Muscle layer of duodenum (tissue), 2 donors: Measurements from ENCODE around the gene CORIN.
A peak's percentile ranks its signal among the peaks of the same experiment; 100 is the strongest.

Source experiments
- H3K27ac ChIP-seq: one replicate; pipeline ENCODE4 v1.7.0; 2013; ENCODE audit warnings: mild to moderate bottlenecking, low read length
- H3K27me3 ChIP-seq: one replicate; pipeline ENCODE4 v1.7.0; 2013; ENCODE audit warnings: low read depth, mild to moderate bottlenecking, control low read depth, low read length
- H3K36me3 ChIP-seq, 2 donors: one replicate each; pipeline ENCODE4 v1.7.0; 2013; ENCODE audit warnings: low read length in 2 of 2, control low read depth in 1 of 2, mild to moderate bottlenecking in 1 of 2; ENCODE audit not compliant: insufficient read depth in 2 of 2, control insufficient read depth in 1 of 2
- H3K4me1 ChIP-seq, 2 donors: one replicate each; pipeline ENCODE4 v1.7.0; 2013; ENCODE audit warnings: low read length in 2 of 2, mild to moderate bottlenecking in 2 of 2, control low read depth in 1 of 2, moderate library complexity in 1 of 2; ENCODE audit not compliant: insufficient read depth in 2 of 2, control insufficient read depth in 1 of 2
- H3K4me3 ChIP-seq, 2 donors: one replicate each; pipeline ENCODE4 v1.7.0; 2013; ENCODE audit warnings: low read length in 2 of 2, low read depth in 1 of 2, mild to moderate bottlenecking in 1 of 2
- H3K9me3 ChIP-seq, 2 donors: one replicate each; pipeline ENCODE4 v1.7.0; 2013; ENCODE audit warnings: low read length in 2 of 2, control low read depth in 1 of 2, mild to moderate bottlenecking in 1 of 2; ENCODE audit not compliant: control insufficient read depth in 1 of 2
- donor health status: healthy.

Gene CORIN

GRCh38 chr4:47837908-47838294, at the start of gene CORIN:
TSS of gene CORIN (minus strand) at chr4:47838067. CDS start at chr4:47837949, 118 bp downstream.
- Histone ChIP-seq H3K4me1 (peaks cover 0 to 25% of the 10 kb centered on the region in 2 donors), H3K36me3 (no peaks in the 10 kb centered on the region), H3K27me3 (no peaks in the 10 kb centered on the region), H3K27ac (no peak within 1 kb of the TSS), H3K4me3 (peak within 1 kb of the TSS; percentile 63 to 76), H3K9me3 (peaks cover under 1 to 1% of the 10 kb centered on the region in 2 donors)

- Histone ChIP-seq H3K27ac (no peak overlapping the region), H3K4me3 (no peak overlapping the region), H3K27me3 (no peaks in the 10 kb centered on the region), H3K36me3 (peaks cover 33 to 40% of the 10 kb centered on the region in 2 donors), H3K9me3 (no peaks in the 10 kb centered on the region), H3K4me1 (no peaks in the 10 kb centered on the region)
Measured at GRCh38 chr4:47882228-47882627, 44.4 kb upstream of the CORIN start.

- Histone ChIP-seq H3K36me3 (peaks cover 42 to 53% of the 10 kb centered on the region in 2 donors), H3K4me3 (no peak overlapping the region), H3K9me3 (no peaks in the 10 kb centered on the region), H3K27me3 (no peaks in the 10 kb centered on the region), H3K27ac (no peak overlapping the region), H3K4me1 (no peaks in the 10 kb centered on the region)
Measured at GRCh38 chr4:47879458-47879857, 41.6 kb upstream of the CORIN start.

- no peak overlapping the region for H3K27ac ChIP-seq
- H3K4me3 ChIP-seq, result no peak overlapping the region
- peaks cover 34 to 56% of the 10 kb centered on the region in 2 donors for H3K36me3 ChIP-seq
- H3K4me1 ChIP-seq, result no peaks in the 10 kb centered on the region
- no peaks in the 10 kb centered on the region for H3K27me3 ChIP-seq
- peaks cover 0 to 11% of the 10 kb centered on the region in 2 donors for H3K9me3 ChIP-seq
Measured at GRCh38 chr4:47876784-47877546, 39.1 kb upstream of the CORIN start.

- no peak overlapping the region for H3K4me3 ChIP-seq
- H3K27me3 ChIP-seq, result no peaks in the 10 kb centered on the region
- H3K4me1 ChIP-seq, result no peaks in the 10 kb centered on the region
- peaks cover 0 to 11% of the 10 kb centered on the region in 2 donors for H3K9me3 ChIP-seq
- peaks cover 29 to 51% of the 10 kb centered on the region in 2 donors for H3K36me3 ChIP-seq
- no peak overlapping the region for H3K27ac ChIP-seq
Measured at GRCh38 chr4:47876310-47876709, 38.4 kb upstream of the CORIN start.

- Histone ChIP-seq H3K27me3 (no peaks in the 10 kb centered on the region), H3K27ac (no peak overlapping the region), H3K4me3 (no peak overlapping the region), H3K9me3 (peaks cover 0 to 11% of the 10 kb centered on the region in 2 donors), H3K36me3 (peaks cover 29 to 47% of the 10 kb centered on the region in 2 donors), H3K4me1 (no peaks in the 10 kb centered on the region)
Measured at GRCh38 chr4:47873877-47874541, 36.1 kb upstream of the CORIN start.

- Histone ChIP-seq H3K27ac (no peak overlapping the region), H3K9me3 (no peaks in the 10 kb centered on the region), H3K27me3 (no peaks in the 10 kb centered on the region), H3K4me3 (no peak overlapping the region), H3K36me3 (peaks cover 0 to 4% of the 10 kb centered on the region in 2 donors), H3K4me1 (no peaks in the 10 kb centered on the region)
Measured at GRCh38 chr4:47863486-47863885, 25.6 kb upstream of the CORIN start.

GRCh38 chr4:47862297-47862696, 24.4 kb upstream of the CORIN start:
- Histone ChIP-seq H3K27ac (no peak overlapping the region), H3K4me3 (no peak overlapping the region), H3K36me3 (no peaks in the 10 kb centered on the region), H3K9me3 (no peaks in the 10 kb centered on the region), H3K27me3 (no peaks in the 10 kb centered on the region), H3K4me1 (no peaks in the 10 kb centered on the region)

- Histone ChIP-seq H3K27ac (no peak overlapping the region), H3K27me3 (no peaks in the 10 kb centered on the region), H3K4me1 (no peaks in the 10 kb centered on the region), H3K36me3 (no peaks in the 10 kb centered on the region), H3K4me3 (no peak overlapping the region), H3K9me3 (no peaks in the 10 kb centered on the region)
Measured at GRCh38 chr4:47860305-47860704, 22.4 kb upstream of the CORIN start.

- no peak overlapping the region for H3K4me3 ChIP-seq
- H3K27ac ChIP-seq, result no peak overlapping the region
- no peaks in the 10 kb centered on the region for H3K27me3 ChIP-seq
- H3K36me3 ChIP-seq, result no peaks in the 10 kb centered on the region
- H3K9me3 ChIP-seq, result no peaks in the 10 kb centered on the region
- H3K4me1 ChIP-seq, result no peaks in the 10 kb centered on the region
Measured at GRCh38 chr4:47858006-47858405, 20.1 kb upstream of the CORIN start.

- no peak overlapping the region for H3K4me3 ChIP-seq
- H3K9me3 ChIP-seq, result no peaks in the 10 kb centered on the region
- no peaks in the 10 kb centered on the region for H3K4me1 ChIP-seq
- H3K27ac ChIP-seq, result no peak overlapping the region
- H3K27me3 ChIP-seq, result no peaks in the 10 kb centered on the region
- H3K36me3 ChIP-seq, result no peaks in the 10 kb centered on the region
Measured at GRCh38 chr4:47856713-47857112, 18.8 kb upstream of the CORIN start.
